ENCODE data around the gene KCNJ9.

KCNJ9 gene

DNA sequence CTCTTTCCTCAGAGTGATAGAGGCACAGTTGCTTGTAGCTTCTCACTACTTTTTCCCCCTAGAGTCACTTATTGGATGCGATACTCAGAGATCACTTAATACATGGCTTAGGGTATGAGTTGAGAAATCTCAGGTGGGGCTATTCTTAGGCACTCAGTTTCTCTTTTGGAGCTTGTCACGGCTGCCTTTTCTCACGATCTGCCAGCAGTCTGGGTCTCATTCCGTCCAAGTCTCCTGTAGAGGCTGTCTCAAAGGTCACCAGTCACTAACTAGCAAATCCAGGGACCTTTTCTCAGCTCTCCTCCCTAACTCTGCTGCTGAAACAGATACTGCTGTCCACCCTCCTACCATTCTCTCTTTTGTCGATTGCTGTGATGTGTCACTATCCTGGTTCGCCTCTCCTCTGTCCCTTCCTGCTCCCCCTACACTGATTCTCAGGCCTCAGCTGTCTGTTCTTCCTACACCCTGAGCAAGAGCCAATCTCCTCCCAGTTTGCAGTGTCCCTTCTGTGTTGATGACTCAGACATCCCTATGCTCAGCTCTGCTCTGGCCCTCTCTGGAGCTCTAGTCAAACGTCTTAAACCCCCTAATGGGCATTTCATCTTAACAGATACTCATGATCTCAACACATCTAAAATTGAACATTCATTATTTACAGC, 46.7 kb downstream of the KCNJ9 start:
- no peak for DNase-seq

DNA sequence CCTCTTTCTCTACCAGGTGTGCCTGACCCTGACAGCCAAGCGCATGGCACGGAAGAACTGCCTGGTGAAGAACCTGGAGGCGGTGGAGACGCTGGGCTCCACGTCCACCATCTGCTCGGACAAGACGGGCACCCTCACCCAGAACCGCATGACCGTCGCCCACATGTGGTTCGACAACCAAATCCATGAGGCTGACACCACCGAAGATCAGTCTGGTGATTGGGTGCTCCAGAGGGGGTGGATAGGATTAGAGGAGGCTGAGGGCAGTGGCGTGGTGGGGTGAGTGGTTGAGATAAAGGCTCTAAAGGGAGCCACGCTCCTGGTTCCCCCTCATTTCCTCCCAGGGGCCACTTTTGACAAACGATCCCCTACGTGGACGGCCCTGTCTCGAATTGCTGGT, 47.3 kb downstream of the KCNJ9 start:
- DNase-seq = no peak

DNA sequence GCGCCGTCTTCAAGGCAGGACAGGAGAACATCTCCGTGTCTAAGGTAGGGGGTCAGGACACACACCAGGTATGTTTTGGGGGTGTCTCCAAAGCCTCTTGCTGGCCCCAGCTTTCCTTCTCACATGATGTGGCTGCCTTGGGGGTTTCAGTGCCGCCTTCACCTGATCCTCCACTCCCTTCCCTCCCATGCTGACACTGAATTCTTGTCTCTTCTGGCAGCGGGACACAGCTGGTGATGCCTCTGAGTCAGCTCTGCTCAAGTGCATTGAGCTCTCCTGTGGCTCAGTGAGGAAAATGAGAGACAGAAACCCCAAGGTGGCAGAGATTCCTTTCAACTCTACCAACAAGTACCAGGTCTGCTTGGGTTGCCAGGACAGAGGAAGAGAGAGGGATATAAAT, 47.7 kb downstream of the KCNJ9 start:
- no peak for DNase-seq

DNA sequence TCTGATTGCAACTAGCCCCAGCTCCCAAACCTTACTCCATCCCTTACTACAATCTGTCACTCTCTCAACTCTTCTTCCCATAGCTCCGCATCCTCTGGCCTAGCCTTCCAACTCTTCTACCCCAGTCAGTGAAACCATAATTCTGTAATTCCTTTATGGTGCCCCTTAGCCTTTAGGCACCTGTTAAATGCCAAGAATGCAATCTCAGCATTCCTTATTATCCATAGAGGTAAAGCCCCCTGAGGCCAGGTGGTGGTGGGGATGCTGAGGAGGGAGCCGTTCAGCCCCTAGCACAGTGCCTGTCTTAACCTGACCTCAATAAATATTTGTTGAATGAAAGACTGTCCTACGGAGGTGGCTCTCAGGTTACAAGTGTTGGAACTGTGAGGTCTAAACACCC, 48.2 kb downstream of the KCNJ9 start:
- DNase-seq = no peak

DNA sequence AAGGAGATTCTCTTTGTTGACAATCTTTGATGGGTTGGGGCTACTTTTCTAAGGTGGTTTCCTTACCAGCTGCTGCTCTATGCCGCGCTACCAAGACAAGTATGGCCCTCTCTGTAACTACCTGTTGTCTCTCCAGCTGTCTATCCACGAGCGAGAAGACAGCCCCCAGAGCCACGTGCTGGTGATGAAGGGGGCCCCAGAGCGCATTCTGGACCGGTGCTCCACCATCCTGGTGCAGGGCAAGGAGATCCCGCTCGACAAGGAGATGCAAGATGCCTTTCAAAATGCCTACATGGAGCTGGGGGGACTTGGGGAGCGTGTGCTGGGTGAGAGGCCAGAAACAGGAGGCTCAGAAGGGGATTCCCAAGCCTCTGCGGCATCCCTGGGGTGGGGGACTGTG, 48.6 kb downstream of the KCNJ9 start:
- no peak for DNase-seq

DNA sequence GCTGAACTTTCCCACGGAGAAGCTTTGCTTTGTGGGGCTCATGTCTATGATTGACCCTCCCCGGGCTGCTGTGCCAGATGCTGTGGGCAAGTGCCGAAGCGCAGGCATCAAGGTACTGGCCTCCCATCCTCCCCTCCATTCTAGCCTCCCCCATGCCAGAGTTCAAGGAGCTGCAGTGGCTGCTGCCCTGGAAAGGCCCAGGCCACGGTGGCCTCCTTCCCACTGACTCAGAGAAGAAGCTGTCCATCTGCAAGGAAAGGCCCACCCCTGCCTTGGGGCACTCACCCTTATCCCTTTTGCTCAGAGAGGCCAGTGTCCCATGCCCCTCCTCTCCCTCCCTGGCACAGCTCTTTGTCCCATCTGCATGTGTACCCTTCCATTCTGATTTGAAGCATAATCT, 49.1 kb downstream of the KCNJ9 start:
- DNase-seq = no peak

DNA sequence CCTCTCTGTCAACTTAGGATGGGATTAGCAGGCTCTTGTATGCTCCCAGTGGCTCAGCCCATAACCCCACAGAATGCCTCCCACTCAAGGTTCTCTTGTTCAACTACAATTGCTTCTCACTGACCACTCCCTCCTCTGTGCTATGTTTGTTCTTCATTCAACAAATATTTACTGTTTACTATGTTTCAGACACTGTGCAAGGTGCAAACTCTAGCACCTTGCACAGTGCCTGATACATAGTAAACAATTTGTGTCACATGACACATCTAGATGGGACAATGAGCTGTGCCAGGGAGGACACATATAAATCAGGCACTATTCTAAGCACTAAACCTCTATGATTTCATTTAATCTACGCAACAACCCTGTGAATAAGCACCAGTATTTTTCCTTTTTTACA, 49.6 kb downstream of the KCNJ9 start:
- no peak for DNase-seq

DNA sequence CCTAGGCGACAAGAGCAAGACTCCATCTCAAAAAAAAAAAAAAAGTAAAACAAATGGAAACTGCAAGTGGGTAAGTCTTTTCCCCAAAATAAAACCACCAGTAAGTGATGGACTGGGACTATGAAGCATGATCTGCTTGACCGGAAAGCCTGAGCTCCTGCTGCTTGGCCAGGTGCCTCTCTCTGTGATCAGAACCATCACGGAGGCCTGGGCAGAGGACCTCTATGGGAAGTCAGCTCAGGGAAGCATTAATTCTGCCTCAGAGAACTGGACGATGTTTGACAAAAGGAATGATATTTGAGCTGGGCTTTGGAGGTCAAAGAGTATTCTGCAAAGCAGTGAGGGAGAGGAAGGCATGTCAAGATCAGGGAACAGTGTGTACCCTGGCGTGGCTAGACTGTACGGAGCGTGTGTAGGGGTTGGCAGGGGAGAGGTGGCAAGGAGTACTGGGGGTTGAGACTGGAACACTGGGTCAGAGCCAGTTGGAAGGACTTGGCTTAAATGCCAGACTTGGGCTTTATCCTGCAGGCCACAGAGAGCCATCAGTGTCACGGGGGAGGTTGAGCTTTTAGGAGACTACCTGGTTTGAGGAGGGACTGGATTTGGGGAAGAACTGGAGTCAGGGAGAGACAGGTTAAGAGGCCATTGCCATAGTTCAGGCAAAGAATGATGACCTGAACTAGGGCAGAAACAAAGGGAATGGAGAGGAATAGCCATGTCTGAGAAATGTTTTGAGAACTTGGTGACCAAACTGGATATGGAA, 50.6 kb downstream of the KCNJ9 start:
- DNase-seq = no peak

DNA sequence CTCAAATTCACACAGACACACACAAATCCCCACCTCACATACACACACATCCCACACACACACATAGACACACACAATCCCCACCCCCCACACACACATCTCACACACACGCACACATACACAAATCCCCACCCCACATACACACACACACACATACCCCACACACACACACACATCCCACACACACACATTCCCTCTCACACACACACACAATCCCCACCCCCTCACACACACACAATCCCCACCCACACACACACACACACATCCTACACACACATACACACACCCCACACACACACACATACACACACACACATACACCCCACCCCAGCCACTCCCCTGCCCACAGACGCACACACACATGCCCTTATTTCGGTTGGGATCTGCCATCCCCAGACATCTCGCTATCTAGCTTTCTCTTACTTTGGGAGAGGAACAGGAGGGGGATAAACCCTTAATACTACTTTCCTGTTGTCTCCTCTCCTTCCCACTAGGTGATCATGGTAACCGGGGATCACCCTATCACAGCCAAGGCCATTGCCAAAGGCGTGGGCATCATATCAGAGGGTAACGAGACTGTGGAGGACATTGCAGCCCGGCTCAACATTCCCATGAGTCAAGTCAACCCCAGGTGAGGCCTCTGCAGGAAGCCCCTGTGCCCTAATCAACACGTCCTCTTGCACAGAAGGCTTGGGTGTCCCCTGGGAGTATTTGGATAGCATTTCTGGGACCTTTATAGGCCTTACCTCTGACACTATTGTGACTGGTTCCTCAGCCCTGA, 52.8 kb downstream of the KCNJ9 start:
- no peak for DNase-seq

DNA sequence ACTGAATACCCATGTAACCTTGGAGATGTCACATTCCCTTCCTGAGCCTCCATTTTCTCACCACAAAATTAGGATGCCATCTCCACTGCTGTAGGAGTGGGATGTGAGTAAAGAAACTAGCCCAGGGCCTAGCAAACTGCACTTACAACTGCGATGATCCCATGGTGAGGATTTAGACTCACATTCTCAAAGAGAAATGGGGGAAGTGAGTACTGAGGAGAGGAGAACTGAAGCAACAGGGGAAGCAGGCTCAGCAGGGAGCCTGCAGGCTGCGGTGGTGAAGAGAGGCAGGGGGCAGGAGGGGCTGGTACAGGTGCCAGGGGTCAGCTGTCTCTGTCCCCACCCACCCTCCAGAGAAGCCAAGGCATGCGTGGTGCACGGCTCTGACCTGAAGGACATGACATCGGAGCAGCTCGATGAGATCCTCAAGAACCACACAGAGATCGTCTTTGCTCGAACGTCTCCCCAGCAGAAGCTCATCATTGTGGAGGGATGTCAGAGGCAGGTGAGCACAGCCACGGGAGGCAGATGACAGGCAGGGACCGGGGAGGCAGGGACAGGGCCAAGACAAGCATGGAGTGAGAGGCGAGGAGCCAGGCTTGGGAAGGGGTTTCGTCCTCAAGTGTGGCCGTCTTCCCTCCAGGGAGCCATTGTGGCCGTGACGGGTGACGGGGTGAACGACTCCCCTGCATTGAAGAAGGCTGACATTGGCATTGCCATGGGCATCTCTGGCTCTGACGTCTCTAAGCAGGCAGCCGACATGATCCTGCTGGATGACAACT, 53.6 kb downstream of the KCNJ9 start:
- no peak for DNase-seq

DNA sequence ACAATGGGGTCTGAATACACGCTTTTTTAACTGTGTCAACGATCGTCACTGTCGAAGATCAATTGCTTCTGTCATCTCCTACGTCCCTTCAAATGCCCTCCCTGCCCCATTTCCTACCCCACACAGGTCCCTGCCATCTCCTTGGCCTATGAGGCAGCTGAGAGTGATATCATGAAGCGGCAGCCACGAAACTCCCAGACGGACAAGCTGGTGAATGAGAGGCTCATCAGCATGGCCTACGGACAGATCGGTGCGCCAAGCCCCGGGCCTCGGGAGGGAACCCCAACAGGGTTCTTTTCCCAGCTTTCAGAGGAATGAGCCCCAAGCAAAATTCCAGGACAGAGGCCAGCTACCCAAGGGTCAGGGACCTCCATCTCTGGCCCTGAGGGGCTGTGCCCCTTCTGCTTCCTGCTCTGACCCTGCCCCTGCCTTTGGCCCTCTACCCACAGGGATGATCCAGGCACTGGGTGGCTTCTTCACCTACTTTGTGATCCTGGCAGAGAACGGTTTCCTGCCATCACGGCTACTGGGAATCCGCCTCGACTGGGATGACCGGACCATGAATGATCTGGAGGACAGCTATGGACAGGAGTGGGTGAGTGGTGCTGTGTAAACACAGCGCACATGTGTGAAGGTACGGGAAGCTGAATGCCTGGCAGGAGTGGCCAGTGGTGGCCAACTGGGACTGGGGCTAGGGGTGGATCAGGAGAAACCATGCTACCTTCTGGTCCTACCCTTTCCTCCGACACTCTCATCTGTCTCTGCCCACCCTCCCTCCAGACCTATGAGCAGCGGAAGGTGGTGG, 55.0 kb downstream of the KCNJ9 start:
- DNase-seq = no peak

DNA sequence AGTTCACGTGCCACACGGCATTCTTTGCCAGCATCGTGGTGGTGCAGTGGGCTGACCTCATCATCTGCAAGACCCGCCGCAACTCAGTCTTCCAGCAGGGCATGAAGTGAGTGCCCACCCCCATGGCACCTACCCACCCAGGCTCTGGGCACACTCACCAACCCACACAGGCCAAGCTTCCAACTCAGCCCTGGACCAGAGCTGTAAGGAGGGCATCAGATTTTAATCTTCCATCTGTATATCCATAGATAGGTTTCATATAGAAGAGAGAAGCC, 55.5 kb downstream of the KCNJ9 start:
- DNase-seq = no peak

DNA sequence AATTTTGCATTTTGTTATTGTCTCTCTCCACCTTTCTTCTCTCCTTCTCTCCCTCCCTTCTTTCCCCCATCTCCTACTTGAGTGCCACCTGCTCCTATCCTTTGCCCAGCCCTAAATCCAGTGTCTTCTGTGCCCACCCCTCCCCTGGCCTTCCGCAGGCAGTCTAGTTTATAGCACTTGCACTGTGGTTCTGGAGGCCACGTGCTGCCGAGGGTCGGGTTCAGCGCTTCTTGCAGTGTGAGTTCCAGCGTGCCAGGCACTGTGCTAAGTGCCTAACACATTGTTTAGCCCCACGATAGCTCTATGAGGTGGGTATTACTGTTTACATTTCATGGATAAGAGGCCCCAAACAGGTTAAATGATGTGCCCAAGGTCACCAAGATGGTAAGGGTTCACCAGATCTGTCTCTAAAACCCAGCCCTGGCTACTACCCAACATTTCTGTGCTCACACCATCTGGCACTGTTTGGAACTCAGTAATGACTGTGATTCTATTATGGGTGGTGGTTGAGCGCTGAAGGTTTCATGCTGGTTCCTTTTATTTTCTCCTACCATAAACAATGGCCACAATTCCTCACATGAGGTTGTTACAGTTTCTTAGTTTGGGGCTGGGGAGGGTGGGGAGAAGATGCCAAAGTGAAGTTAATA, 56.0 kb downstream of the KCNJ9 start:
- no peak for DNase-seq

DNA sequence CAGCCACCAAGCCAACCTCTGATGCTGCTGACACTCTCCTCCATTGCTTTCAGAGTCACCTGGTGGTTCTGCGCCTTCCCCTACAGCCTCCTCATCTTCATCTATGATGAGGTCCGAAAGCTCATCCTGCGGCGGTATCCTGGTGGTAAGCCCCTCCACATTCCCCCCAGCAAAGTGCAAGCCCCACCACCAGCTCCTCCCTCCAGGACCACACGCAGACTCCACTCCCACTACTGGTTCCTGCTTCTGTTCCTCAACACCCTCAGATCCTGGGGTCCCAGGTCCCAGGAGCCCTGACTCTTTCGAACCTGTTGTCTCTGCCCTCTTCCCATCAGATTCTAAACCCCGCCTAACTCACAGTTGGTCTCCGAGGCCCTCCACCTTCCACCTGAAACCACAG, 58.5 kb downstream of the KCNJ9 start:
- DNase-seq = no peak
